Activated CD4-positive, alpha-beta T cell treated with anti-CD3 and anti-CD28 coated beads for 36 hours (primary cell): ENCODE results near the gene CD46. TPM values are rescaled to one million over a fixed set of nuclear protein-coding genes. Genes with fewer than 3 reads are reported as not detected.

Experiments
- ATAC-seq: fragments of 200-7000 bp; cut with Tn5 transposase; one replicate; pipeline ENCODE4 v1.10.0; 2021; ENCODE audit warnings: mild to moderate bottlenecking, moderate library complexity
- CTCF ChIA-PET: fragments of 350-600 bp; sonication (Branson Sonifier 250); formaldehyde crosslinking; loops from one replicate; lab custom pipeline; 2021; ENCODE audit warnings: antibody characterized with exemption; lab: Charles Lee
- POLR2A ChIA-PET: fragments of 350-600 bp; sonication (Branson Sonifier 250); formaldehyde crosslinking; loops from one replicate; lab custom pipeline; 2021; ENCODE audit warnings: antibody characterized with exemption, inconsistent platforms; lab: Charles Lee
- DNase-seq: peaks from one replicate; pipeline ENCODE4 v3.0.0-alpha.2; 2020
- H3K27ac Mint-ChIP-seq: one replicate; pipeline ENCODE4 v1.8.0; 2021; ENCODE audit warnings: mixed read lengths
- H3K27me3 Mint-ChIP-seq: one replicate; pipeline ENCODE4 v1.8.0; 2021; ENCODE audit warnings: mixed read lengths
- H3K36me3 Mint-ChIP-seq: one replicate; pipeline ENCODE4 v1.8.0; 2021; ENCODE audit warnings: low read depth, mixed read lengths
- H3K4me1 Mint-ChIP-seq: one replicate; pipeline ENCODE4 v1.8.0; 2021; ENCODE audit warnings: mixed read lengths
- H3K4me3 Mint-ChIP-seq: one replicate; pipeline ENCODE4 v1.8.0; 2021; ENCODE audit warnings: mild to moderate bottlenecking, moderate library complexity, mixed read lengths
- H3K9me3 Mint-ChIP-seq: one replicate; pipeline ENCODE4 v1.8.0; 2021; ENCODE audit warnings: low read depth, mixed read lengths
- intact Hi-C, 2 experiments: fragments of 100-400 bp; cut with DNase I in 1 of 2; cut with micrococcal nuclease in 1 of 2; formaldehyde crosslinking; loops; one replicate each; pipeline versions ENCODE4 v1.14.2 to v1.15.1; 2022 to 2024; cut with DNase I, micrococcal nuclease
- total RNA-seq, 2 experiments: library from RNA; stranded (reverse); gene quantifications; one replicate each; pipeline ENCODE4 v1.2.3, GENCODE V29; 2021

Gene CD46
- total RNA-seq, 2 experiments from 2014 or later: 92.2 to 92.7 TPM

DNA sequence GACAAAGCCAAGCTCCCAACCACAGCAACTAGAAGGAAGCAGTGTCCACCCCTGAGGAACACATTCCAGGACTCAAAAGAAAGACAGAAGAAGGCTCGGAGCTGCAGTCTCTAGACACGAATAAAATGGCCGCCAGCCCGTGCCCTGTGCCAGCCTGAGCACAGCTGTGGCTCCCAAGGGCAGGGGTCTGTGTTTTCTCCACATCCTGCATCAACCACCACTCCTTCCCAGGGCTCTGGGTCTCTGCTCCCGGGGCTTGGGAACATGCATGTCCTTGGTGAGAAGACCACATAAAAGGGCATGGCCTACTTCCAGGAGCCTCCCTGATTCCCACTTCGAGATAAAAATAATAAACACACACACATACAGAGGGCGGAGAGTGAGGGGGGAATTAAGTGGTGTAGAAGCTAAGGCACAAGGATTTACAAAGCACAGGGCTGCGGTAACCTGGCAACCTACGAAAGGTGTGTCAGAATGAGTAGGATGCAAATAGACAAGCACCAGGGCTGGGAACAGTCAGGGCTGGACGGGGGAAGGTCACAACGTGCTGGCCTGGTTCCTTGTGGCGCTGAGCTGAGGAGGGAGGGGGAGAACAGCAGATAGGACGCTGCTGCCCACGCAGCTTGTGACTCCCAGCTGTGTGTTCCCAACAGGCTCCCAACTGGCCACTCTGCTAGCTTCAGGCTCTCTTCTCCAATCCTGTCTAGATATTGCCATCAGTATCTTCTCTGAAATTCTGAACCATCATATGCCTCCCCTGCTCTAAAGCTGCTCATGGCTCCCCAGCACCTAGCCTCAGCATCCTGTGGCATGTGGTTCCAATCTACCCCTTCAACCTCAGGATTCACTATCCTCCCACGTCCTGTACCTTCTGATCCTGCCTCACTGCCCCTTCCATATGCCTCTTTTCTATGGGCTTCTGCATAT lies 86.6 kb downstream of the CD46 start:
- H3K27ac Mint-ChIP-seq: peak overlapping the region; percentile 48
- H3K36me3 Mint-ChIP-seq: peaks cover 25% of the 10 kb centered on the region
- H3K9me3 Mint-ChIP-seq: no peaks in the 10 kb centered on the region
- CTCF ChIA-PET: interaction anchor here (0.7 to 2.0 kb wide), 4 partner anchors 9 to 125 kb away, joined by 3 to 8 read pairs (median 4); no protein-coding TSS in a partner anchor
- DNase-seq (no peak), ATAC-seq (peak; percentile 31)
- no peak overlapping the region for H3K4me3 Mint-ChIP-seq
- H3K4me1 Mint-ChIP-seq: peaks cover 67% of the 10 kb centered on the region
- H3K27me3 Mint-ChIP-seq: no peaks in the 10 kb centered on the region
- POLR2A ChIA-PET: interaction anchor here (1.3 kb wide), 1 partner anchor 12 kb away, joined by 4 read pairs; no protein-coding TSS in a partner anchor
- intact Hi-C loops: no loop called here

DNA sequence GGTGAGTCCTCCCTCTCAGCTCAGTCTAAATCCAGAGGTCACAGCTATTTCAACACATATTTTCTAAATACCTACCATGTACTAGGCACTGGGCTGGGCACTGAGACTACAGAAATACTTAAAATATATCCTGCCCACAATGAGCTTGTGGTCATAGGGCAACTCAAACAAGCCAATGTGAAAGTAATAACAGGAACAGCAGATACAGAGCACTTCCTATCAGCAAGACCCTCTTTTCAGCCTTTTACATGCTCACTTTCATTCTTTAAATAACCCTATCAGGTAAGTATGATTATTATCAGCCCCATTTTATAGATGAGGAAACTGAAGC lies 87.2 kb downstream of the CD46 start:
- ATAC-seq (peak; percentile 49), DNase-seq (no peak)
- no peaks in the 10 kb centered on the region for H3K9me3 Mint-ChIP-seq
- no peak overlapping the region for H3K4me3 Mint-ChIP-seq
- POLR2A ChIA-PET: interaction anchor here (1.3 kb wide), 1 partner anchor 13 kb away, joined by 4 read pairs; no protein-coding TSS in a partner anchor
- no peaks in the 10 kb centered on the region for H3K27me3 Mint-ChIP-seq
- H3K27ac Mint-ChIP-seq: peak overlapping the region; percentile 48
- H3K4me1 Mint-ChIP-seq: peaks cover 67% of the 10 kb centered on the region
- H3K36me3 Mint-ChIP-seq: peaks cover 29% of the 10 kb centered on the region
- intact Hi-C loops: no loop called here
- CTCF ChIA-PET: interaction anchor here (1.0 to 2.0 kb wide), 3 partner anchors 9 to 20 kb away, joined by 3 to 8 read pairs (median 4); no protein-coding TSS in a partner anchor

DNA sequence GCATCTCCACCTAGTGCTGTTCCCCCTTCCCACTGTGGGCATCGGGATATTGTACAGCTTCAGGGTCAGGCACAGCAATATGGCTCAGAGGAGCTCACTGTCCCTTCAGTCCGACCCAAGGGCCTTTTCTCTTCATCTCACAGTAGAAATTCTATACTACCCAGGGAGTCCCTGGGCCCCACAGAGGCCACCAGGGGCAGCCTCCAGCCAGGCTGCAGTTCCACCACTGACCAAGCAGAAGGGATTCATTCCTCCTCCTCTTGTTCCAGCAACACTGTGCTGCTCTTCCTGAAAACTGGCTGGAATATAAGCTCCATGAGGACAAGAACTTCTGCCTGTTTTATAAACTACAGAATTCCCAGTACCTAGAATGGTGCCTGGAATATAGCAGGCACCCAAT lies 88.5 kb downstream of the CD46 start:
- no peak overlapping the region for H3K4me3 Mint-ChIP-seq
- CTCF ChIA-PET: interaction anchor here (0.6 to 2.4 kb wide), 6 partner anchors 11 to 124 kb away, joined by 3 to 8 read pairs (median 4); no protein-coding TSS in a partner anchor
- no peak overlapping the region for H3K27ac Mint-ChIP-seq
- ATAC-seq: no peak
- H3K27me3 Mint-ChIP-seq: no peaks in the 10 kb centered on the region
- peaks cover 28% of the 10 kb centered on the region for H3K36me3 Mint-ChIP-seq
- H3K4me1 Mint-ChIP-seq: peaks cover 63% of the 10 kb centered on the region
- POLR2A ChIA-PET: no interaction called here
- DNase-seq: no peak
- intact Hi-C loops: no loop called here
- no peaks in the 10 kb centered on the region for H3K9me3 Mint-ChIP-seq

DNA sequence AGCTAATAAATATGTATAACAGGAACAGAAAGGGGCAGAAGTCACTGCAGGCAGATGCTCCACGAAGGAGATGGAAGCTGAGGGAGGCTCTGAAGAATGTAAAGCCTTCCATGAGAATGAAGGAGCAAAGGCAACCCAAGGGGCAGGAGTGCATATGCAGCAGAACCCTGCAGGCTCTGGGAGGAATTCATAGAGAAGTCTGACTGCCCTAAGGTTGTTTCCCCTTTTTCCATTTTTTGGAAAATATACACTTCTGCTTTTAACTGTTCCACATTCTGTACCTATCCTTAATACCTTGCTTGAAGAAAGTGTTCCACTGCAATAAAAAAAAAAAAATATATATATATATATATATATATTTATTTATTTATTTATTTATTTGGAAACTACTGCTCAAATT lies 89.4 kb downstream of the CD46 start:
- Mint-ChIP-seq H3K4me3 (no peak overlapping the region), H3K27ac (no peak overlapping the region), H3K36me3 (peaks cover 28% of the 10 kb centered on the region), H3K27me3 (no peaks in the 10 kb centered on the region), H3K4me1 (peaks cover 57% of the 10 kb centered on the region), H3K9me3 (no peaks in the 10 kb centered on the region)
- intact Hi-C loops: no loop called here
- no peak for DNase-seq
- no peak for ATAC-seq
- POLR2A ChIA-PET: no interaction called here
- CTCF ChIA-PET: interaction anchor here (0.6 to 2.4 kb wide), 7 partner anchors 9 to 153 kb away, joined by 3 to 8 read pairs (median 4); no protein-coding TSS in a partner anchor

DNA sequence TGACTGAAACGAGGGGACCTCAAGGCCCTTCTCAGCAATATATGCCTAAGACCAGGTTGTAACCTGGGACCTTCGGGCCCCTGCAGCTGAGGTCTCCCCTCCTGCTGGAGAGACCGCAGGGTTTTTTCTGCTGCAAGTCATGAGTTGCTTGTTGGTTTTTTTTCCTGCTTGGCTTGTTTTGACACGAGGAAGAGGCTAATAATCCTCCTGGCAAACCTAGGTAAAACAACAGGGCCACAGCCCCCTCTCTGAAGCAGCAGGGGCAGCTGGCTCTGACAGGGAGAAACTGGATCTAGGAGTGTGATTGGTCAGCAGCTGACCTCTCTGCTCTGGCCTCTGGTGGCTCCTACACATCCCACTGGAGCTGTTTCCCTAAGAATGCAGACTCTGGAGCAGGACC lies 90.0 kb downstream of the CD46 start:
- ATAC-seq (no peak), DNase-seq (no peak)
- Mint-ChIP-seq H3K27ac (no peak overlapping the region), H3K9me3 (no peaks in the 10 kb centered on the region), H3K27me3 (no peaks in the 10 kb centered on the region), H3K4me3 (no peak overlapping the region), H3K4me1 (peaks cover 54% of the 10 kb centered on the region), H3K36me3 (peaks cover 25% of the 10 kb centered on the region)
- intact Hi-C loops: no loop called here
- ChIA-PET POLR2A (interaction anchor here (0.6 to 1.0 kb wide), 2 partner anchors 9 to 18 kb away, joined by 3 read pairs; no protein-coding TSS in a partner anchor), CTCF (interaction anchor here (0.8 to 2.4 kb wide), 6 partner anchors 9 to 42 kb away, joined by 3 to 10 read pairs (median 6); no protein-coding TSS in a partner anchor)

DNA sequence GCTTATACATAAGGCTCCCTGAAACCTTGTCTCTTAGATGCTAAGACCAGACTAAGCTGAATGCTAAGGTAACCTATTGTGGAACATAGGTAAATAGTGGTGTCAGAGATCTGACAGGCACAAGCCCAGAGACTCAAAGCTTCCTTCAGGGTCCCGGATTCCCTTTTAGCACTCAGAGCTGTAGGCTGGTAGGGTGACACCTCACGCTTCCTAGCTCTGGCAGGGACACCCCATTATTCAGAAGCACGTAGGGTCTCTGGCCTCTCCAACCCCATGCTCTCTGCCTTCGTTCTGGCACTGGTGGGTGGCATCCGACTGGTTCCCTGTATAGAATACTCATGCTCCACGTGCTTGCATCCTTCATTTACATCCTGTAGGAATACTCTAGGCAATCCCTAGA lies 90.7 kb downstream of the CD46 start:
- ATAC-seq: no peak
- Mint-ChIP-seq H3K27ac (no peak overlapping the region), H3K9me3 (no peaks in the 10 kb centered on the region), H3K4me3 (no peak overlapping the region), H3K4me1 (peaks cover 51% of the 10 kb centered on the region), H3K27me3 (no peaks in the 10 kb centered on the region), H3K36me3 (peaks cover 21% of the 10 kb centered on the region)
- DNase-seq: no peak
- ChIA-PET CTCF (interaction anchor here (0.8 to 2.3 kb wide), 8 partner anchors 10 to 121 kb away, joined by 3 to 10 read pairs (median 4); no protein-coding TSS in a partner anchor), POLR2A (interaction anchor here (0.6 to 1.0 kb wide), 2 partner anchors 10 to 18 kb away, joined by 3 read pairs; no protein-coding TSS in a partner anchor)
- intact Hi-C loops: no loop called here

DNA sequence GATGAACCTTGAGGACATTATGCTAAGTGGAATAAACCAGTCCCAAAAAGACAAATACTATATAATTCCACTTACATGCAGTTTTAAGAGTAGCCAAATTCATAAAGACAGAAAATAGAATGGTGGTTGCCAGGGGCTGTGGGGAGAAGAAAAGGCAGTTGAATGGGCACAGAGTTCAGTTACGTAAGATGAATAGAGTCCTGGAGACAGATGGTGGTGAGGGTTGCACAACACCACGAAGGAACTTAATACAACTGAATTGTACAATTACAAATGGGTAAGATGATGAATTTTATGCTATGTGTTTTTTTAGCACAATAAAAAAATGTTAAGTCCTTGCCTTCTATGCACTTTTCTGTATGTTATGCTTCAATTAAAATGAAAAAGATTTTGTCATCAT lies 92.5 kb downstream of the CD46 start:
- ATAC-seq (no peak), DNase-seq (no peak)
- H3K27me3 Mint-ChIP-seq: no peaks in the 10 kb centered on the region
- ChIA-PET CTCF (no interaction called here), POLR2A (no interaction called here)
- H3K4me1 Mint-ChIP-seq: peaks cover 49% of the 10 kb centered on the region
- no peak overlapping the region for H3K27ac Mint-ChIP-seq
- intact Hi-C loops: no loop called here
- H3K4me3 Mint-ChIP-seq: no peak overlapping the region
- H3K36me3 Mint-ChIP-seq: peaks cover 20% of the 10 kb centered on the region
- H3K9me3 Mint-ChIP-seq: no peaks in the 10 kb centered on the region

Other genes with a start within 250 kb of the CD46 start
- gene CR1L, start 106.9 kb upstream of the CD46 start, total RNA-seq: not detected
- gene CD34, start 159.1 kb downstream of the CD46 start, total RNA-seq: under 1 TPM; 0.02 to 0.04 TPM